ENCODE data around the gene TMEM183A. TPM values are rescaled to one million over a fixed set of nuclear protein-coding genes. Genes with fewer than 3 reads are reported as not detected.

Gene TMEM183A
- total and polyA plus RNA-seq, 9 of the 15 experiments (the other 6 are each of a cell fraction or from before 2014, with no cell fraction given), result 23.4 to 190 (median 124) TPM

DNA sequence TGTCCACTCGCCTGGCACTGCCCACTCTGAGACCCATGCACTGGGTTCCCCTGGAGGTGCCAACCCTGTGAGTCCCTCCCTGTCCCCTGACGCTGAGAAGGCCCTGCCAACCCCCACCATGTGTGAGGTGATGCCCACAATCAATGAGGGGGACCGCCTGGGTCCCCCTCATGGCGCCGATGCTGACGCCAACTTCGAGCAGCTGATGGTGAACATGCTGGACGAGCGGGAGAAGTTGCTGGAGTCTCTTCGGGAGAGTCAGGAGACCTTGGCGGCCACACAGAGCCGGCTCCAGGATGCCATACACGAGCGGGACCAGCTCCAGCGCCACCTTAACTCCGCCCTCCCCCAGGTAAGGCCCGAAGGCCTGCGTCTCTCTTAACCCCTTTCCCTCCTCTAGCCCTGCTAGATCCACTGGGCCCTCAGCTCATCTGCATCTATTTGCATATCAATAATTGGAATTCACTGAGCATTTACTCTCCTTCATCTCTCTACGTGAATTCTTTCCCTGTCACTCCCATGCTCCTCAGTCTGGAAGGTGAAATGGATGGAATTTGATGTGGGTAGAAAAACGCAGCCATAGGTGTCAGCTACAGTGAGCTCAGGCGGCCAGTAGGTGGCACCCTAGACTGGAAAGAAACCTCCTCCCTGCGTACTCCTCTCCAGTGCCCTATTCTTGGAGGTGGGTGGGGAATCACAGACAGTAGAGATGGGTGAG, 31.9 kb downstream of the TMEM183A start (continued):
- no peak for TF ChIP-seq CBX2 (IDR thresholded peaks at IDR 0.05; ENCODE audit: insufficient read depth, low read length, poor library complexity, severe bottlenecking)
- TF ChIP-seq CTCF (IDR thresholded peaks at IDR 0.05 in 2 of 3, conservative IDR thresholded peaks at IDR 0.05 in 1 of 3; ENCODE audit: insufficient read depth in 2 of 3, low read depth in 1 of 3, low read length in 3 of 3), result peak; percentile 91 to 99 (median 97)
- TF ChIP-seq ZNF518B (CRISPR knock-in tag; IDR thresholded peaks at IDR 0.05), result no peak
- TF ChIP-seq MEF2A (IDR thresholded peaks at IDR 0.05; ENCODE audit: control insufficient read depth, low read depth, low read length), result no peak
- peak; percentile 79 for TF ChIP-seq DEAF1 (CRISPR knock-in tag; IDR thresholded peaks at IDR 0.05)
- no peak for TF ChIP-seq ETV6 (IDR thresholded peaks at IDR 0.05; ENCODE audit: borderline replicate concordance in 1 of 2, low read depth in 2 of 2, low read length in 1 of 2)
- TF ChIP-seq ETV6 (CRISPR knock-in tag; IDR thresholded peaks at IDR 0.05; ENCODE audit: borderline replicate concordance), result no peak
- no peak for TF ChIP-seq SRSF7 (optimal IDR thresholded peaks at IDR 0.05; ENCODE audit: low read depth, low read length)
- peak; percentile 40; the same call in 1 of the 2 replicates for TF ChIP-seq ZNF740 (CRISPR knock-in tag; IDR thresholded peaks at IDR 0.05)
- no peak for TF ChIP-seq ZNF740 (tag; IDR thresholded peaks at IDR 0.05)
- no peak for TF ChIP-seq ZNF699 (CRISPR knock-in tag; IDR thresholded peaks at IDR 0.05; ENCODE audit: insufficient replicate concordance)
- no peak for TF ChIP-seq GMEB1 (CRISPR knock-in tag; IDR thresholded peaks at IDR 0.05)
- TF ChIP-seq TEAD1 (CRISPR knock-in tag; IDR thresholded peaks at IDR 0.05), result 0 out of 4 replicates have a peak, but pooled peaks of 1 of the 2 experiments have one; percentile 48
- TF ChIP-seq ZSCAN32 (CRISPR knock-in tag; IDR thresholded peaks at IDR 0.05), result no peak
- TF ChIP-seq MYBL2 (IDR thresholded peaks at IDR 0.05; ENCODE audit: low read depth), result no peak
- no peak for TF ChIP-seq MYBL2 (CRISPR knock-in tag; IDR thresholded peaks at IDR 0.05; ENCODE audit: borderline replicate concordance)
